OCI-M1 (cell line): Measurements from ENCODE around the gene LRMDA.

Source experiments
- DNase-seq: peaks from one replicate; lab custom pipeline; 2025; lab: John Stamatoyannopoulos, UW

The LRMDA gene

DNA sequence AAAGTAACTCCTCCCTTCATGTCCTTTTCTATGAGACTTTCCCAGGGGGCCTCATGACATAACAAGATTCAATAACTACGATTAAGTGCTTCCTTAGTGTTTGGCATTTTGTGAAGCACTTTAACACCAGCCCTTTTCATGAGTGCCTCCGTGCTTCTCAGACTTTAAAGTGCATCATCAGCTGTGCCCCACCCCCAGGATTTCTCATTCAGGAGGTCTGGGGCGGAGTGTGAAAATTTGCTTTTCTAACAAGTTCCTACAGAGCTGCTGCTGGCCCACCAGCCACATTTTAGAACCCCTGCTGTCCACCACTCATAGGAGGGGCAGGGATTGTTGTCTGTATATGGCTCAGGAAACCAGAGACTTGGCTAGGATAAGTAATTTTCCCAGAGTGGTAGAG lies 445.3 kb downstream of the LRMDA start:
- no peak for DNase-seq

DNA sequence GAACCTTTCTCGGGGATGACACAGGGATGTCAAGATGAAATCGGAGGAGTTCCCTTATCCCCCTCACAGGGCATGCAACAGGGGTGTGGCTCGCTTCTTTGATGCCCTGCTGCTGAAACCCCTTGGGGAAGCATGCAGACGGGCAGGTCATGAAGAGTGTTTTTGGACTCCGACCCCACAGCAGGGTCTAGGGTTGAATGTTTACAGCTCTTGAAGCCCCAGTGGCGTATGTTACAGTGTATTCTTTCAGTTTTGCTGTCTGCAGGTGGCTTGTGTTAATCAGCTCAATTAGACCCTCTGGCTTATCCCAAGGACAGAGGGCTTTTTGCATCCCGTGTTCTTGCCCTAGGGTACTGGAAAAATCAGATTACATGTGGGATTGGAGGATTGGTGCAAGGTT lies 446.5 kb downstream of the LRMDA start:
- DNase-seq: no peak

DNA sequence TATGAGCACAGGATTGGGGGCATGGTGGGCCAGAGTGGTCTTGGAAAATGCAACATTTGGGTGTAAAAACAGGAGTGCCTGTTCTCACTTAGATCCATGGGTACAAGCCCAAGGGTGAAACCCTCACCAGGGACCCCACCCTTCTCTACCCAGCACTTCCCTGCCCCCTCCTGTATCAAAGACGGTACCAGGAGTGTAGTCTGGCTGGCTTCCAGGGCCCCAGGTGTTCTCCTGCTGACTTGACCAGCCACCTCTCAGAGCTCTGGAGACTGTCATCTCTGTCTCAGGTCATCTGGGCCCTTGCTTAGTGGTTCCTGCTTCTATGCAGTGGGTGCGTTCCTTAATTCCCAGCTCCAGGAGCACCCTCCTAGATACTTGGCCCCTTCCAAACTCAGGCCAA lies 447.2 kb downstream of the LRMDA start:
- no peak for DNase-seq

DNA sequence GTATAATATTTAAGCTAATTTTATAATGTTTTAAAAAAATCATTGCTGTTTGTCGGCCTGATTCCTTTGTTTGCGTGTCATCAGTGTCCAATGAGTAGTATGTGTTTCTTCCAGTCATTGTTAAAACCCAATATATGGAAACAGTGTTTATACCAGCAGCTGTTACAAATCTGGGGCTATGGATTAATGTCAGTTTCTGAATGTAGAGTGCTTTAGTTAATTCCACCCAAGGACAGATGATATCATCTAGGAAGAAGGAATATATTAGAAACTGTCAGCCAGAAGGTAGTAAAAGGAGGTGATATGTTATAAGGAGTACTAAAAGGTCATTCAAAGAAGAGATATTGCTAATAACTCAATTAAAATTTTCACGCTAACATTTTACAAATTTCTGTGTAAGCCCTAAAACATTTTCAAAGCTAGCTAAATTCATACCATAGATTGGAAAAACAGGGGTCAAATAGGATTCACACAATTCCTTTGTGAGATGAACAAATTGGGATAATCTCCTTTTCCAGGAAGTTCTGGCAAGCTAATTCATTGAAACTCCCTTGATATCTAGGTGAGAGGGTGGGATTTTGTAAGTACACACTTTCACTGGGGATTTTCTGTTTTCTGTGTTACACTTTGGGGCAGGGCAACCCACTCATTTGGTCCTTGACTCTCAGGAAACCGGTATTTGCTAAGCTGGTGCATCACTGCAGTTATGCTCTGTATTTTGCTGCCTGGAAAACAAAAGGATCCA lies 448.8 kb downstream of the LRMDA start:
- DNase-seq: no peak

DNA sequence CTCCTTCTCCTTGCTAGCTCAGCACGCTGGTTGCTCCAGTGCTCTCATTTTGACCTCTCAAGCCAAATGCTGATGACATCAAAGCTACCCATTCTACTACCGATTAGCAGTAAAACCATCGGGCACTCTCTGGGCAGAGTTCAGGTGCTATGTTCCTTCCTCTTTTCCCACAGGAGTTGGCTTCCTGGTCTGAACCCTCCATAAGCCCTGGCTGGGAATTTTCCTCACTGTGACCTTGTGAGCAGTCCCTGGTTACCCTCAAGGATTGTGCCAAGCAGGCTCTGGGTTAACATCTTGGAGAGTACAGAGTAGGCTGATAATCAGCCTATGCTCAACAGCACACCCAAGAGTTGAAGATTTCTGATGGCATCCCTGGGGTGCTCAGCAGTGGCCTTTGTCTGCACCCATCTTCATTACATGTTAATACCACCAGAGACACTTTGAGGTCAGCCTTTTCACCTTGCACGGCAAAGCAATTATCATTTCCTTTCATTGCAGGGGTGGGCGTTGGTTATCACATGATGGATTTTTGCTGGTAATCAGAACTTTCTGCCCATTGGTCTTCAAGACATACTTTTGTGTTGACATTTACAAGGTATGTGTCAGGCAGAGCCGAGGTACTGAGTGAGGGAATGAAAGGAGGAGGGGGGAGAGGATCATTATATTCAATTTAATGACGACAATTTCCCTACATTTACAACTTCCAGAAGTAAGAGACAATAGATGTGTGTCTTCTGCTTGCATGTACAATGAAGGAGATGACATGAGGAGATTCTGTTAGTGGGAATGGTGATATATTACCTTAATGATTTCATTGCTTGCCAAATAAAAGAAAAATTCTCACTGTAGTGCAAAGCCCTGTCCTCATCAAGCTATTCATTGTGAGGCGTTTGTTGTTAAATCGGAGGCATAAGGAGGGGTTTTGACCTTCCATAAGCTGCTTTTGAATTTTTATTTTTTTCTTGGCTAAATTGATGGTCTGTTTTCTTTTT lies 452.0 kb downstream of the LRMDA start:
- no peak for DNase-seq

DNA sequence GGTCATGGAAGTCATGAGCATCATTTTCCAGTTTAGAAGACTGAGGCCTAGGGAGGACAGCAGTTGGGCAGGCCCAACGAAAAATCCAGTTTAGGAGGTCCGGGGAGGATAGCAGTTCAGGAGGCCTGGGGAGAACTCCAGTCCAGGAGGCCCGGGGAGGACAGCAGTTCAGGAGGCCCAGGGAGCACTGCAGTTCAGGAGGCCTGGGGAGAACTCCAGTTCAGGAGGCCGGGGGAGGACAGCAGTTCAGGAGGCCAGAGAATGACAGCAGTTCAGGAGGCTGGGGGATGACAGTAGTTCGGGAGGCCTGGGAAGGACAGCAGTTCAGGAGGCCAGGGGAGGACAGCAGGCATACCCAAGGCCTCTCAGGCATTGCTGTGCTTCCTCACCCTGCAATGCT lies 453.4 kb downstream of the LRMDA start:
- DNase-seq: no peak

DNA sequence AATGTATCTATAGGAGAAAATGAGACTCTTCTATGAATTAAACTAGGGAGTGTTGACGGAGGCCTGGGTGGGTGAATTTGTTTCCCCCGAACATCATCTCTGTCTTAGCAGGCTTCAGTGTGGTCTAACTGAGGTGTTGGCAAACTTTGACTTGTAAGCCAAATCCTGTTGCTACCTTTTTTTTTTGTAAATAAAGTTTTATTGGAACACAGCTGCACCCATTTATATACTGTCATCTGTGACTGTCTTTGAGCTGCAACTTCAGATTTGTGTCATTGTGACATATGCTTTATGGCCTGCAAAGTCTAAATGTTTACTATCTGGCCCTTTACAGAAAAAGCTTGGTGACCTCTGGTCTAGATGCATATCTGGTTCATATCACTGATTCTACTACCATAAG lies 455.9 kb downstream of the LRMDA start:
- no peak for DNase-seq

DNA sequence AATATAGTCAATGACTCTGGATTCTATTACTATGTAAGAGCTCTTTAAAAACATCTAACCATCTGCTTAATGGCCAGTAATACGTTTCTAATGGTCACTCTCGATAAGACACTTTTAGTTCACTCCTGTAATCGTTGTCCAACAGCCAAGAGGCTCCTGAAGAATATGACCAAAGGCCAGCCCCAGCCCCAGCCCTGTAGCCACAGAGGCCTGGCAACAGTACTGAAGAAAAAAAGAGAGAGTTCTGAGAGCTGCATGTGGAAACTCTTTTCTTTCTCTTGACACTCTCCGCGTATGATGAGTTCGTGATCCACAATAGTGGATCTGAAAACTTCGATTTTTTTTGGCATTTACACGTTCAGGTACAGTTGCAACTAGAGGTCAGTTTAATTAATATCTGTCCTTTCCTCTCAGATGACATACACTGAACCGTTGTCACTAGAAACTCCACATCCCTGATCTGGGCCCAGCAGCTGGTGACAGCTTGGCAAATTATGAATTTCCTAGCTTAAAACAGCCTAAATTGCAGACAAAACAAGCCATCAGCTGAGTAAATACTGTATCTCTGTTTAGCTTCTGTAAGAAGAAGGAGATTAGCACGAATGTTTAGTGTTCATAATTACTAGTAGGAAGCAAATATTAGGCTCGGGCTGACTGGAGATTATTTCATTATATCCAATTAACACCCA lies 456.7 kb downstream of the LRMDA start:
- DNase-seq: no peak

DNA sequence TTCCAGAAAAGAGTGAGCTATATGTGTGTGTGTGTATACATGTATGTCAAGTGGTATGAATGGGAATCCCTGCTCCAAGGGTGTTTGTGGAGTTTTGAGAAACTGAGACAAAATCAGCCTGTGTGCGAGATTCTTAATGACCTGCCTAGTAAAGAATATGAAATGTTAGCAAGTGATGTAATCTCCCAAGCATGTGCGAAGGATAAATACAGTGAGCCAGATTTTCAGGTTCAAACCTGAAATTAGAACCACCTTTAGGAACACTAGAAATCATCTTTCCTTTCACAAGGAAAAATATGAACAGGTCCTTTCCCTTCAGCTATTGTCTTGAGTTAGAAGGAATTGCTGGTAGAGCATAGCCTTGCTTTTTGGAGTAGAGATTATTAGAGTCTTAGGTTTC lies 457.6 kb downstream of the LRMDA start:
- DNase-seq: no peak

DNA sequence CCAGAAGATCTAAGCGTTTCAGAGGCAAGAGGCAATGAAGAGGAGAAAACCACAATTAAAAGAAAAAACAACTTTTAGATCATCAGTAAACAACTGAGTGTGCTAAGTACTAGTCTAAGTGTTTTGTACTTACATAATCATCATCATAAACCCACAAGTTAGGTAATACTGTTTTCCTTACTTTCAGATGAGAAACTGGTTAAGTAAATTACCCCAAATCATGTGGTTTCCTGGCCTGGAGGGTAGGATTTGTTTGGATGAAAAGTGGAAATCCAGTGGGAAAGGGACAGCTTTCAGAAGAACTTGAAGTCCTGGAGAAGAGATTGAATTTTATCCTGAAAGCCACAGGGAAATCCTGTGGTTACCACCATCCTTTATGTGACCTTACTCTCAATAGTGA lies 463.3 kb downstream of the LRMDA start:
- DNase-seq: no peak

DNA sequence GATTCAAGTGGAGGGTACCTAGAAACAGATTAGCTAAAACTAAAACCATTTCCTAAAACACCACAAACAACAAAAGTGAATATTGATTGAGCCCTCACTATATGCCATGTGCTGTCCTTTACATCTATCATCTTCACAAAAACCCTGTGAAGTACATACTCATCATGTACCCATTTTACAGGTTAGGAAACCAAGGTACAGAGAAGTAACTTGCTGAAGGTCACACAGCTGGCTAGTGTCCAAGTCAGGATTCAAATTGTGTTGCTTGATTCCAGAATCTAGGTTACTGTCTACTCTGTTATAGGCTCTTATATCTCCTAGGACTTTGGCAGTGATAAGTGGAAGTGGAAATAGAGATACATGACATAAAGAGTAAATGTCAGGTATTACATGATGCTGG lies 463.8 kb downstream of the LRMDA start:
- no peak for DNase-seq

DNA sequence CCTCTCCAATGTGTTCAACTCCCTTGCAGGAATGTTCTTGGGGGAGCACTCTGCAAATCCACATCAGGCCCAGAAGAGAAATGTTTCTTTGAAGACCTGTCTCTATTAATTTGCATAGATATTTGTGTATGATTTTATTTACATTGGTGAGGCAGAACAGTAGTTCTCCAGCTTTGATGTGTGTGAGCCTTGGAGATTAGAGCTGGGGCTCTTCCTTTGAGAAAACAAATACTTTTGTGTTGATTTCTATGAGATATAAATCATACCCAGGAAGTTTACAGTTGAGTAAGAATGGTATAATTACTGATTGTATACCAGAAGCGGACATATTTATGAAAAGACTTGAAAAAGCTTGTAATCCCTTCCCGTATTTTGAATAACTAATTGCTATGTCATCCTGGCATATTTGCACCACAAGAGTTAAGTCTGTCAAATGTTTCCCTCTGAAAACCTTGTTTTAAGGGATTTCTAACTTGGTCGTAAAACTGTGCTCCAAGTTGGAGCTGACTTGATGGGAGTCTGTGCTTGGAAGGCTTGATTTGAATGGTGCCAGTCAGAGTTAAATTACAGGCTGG lies 468.5 kb downstream of the LRMDA start:
- no peak for DNase-seq

DNA sequence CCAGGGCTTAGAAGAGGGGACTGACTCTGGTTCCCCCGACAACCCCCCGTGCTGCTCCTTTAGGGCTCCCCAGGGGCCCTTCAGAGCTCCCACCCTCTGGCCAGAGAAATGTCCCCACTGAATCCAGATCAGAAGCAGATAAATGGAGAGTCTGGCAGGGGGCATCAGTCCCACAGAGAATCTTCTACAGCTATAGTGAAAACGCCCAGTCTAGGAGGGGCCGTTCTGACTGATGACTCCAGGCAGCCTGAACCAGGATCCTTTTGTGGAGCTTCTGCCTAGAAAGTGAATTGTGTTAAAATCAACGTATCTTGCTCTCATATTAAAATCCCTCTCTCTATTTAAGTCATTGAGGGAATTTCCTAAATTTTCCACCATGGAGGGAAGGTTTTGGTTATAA lies 471.4 kb downstream of the LRMDA start:
- no peak for DNase-seq

DNA sequence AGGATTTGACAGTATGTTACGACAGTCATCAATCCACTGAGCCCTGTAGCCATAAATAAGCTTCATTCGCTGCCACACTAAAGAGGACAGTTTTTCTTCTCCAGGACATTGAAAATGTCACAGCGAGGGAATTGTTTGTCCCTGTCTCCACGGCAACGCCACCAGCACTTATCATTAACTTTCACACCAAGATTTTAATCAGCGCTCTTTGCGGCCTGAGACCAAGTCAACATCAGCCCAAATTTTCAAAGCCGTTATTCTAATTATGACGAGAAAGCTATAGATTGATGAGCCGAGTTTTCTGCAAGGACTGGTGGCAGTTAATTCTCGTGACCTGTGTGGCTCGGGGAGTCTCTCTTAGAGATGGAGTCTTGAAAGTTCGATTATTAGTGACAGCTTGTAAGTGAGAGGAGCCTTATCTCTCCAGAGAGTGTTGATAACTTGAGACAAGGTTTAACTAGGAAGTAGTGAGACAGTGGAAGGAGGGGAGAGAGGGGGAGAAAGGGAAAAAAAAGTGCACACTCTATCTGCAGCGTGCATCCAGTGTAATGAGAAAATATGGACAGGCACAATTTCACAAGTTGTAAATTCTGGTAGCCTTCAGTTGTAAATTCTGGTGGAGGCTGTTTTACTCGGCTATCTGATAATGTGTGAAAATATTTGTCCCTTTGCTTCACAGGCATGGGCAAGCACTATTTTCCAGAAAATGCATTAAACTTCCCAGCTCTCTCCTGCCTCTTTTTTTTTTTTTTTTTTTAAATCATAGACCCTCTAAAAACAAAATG lies 473.3 kb downstream of the LRMDA start:
- peak; percentile 78 for DNase-seq

DNA sequence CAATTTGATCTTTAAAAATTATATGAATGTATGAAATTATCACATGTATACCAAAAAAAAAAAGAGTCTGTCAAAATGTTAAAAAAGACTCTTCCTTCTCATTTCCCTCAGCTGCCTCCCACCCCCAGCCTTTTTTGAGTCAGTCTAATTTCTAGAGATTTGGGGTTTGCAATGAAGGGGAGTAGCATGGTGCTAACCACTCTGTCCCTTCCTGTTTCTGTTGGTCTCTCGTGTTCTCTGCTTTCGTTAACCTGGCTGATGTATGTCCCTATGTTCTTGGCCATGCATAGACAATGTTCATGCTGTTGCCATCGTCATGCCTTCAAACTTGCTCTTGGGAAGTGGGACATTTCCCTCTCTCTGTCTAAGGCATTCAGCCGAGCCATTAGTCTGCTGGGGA lies 474.1 kb downstream of the LRMDA start:
- DNase-seq: no peak

DNA sequence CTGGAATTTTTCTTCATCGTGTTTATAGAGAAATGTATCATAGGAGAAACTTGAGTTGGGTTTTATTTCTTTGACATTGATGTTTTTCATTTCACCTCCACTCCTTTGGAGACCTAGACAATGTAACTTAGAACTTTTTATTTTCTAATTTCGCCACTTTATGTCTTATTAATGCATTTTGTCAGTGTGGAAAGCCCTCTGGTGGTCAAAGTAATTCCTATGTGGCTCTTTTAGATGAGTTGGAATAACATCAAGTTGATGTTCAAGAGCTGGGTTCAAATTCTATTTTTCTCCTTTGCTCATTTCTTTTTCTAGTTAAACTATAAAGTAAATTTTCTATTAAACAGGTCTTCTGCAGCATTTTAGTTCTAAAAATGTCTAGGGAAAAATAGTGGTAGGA lies 478.6 kb downstream of the LRMDA start:
- peak; percentile 25 for DNase-seq

DNA sequence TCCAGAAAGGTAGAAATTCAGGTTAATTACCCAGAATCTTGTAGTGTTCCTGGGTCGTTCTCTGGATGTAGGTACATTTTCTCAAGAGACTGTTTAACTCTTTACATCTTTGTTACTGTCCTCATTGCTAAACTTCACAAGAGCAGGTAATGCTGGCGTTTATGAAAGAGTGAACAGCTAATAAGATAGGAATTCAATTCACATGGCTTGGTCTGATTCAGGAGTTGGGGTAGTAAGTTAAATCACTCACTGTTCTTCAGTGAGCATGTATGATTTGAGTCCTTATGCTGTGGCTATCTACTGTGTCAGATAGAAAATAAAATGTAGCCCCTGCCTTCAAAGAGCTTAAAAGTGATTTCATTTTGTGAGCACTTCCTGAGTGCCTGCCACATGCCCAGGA lies 480.0 kb downstream of the LRMDA start:
- no peak for DNase-seq

DNA sequence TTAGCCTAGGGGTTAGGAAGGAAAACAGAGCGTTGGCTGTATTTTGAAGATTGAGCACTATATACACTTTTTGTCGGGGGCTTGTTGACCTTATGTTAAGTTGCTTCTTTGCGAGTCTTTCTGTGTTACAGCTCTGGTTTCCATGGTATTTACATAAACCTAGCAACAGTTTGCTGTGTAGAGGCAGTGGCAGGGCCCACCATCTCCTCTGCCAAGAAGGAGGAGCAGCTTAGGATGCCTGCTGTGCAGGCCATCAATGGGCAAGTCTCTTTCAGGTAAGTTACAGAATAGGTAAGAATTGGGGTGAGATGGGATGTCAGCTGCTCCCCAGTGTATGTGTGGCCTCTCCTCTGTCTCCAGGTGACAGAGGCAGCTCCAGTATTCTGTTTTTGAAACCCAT lies 485.5 kb downstream of the LRMDA start:
- no peak for DNase-seq

DNA sequence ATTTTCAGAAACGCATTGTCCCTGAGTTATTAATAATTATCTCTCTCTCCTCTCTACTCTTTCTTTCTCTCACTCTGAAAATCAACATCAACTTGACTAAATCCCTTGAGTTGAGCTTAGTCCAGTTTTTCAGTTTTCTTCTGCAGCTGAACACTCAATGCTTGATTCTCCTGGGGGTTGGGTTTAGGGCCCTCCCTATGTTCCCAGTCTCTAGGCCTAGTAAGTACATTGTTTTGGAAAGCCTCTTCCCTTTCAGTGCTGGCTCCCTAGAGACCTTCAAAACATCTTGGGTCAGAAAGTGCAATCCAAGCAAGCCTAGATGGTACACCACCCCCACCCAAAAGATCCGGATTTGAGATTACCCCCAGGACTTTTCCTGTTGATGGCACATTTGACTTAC lies 488.5 kb downstream of the LRMDA start:
- no peak for DNase-seq

DNA sequence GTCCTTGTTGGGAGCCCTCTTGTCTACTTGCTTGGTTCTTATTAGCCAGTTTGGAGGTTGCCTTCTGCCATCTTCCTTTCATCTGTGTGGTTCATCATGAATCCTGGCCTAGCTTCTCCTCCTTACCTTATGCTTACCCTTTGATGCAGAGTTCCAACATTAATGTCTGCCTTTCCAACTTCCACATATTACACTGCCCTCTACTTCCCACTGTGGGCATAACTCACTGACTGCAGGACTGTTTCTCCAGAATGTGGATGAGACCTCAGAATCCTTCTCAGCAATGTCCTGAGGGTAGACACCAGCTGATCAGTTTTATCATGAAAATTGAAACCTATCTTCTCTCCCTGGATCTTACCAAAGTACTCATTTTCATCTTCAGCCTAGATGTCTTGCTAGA lies 491.0 kb downstream of the LRMDA start:
- DNase-seq: no peak

DNA sequence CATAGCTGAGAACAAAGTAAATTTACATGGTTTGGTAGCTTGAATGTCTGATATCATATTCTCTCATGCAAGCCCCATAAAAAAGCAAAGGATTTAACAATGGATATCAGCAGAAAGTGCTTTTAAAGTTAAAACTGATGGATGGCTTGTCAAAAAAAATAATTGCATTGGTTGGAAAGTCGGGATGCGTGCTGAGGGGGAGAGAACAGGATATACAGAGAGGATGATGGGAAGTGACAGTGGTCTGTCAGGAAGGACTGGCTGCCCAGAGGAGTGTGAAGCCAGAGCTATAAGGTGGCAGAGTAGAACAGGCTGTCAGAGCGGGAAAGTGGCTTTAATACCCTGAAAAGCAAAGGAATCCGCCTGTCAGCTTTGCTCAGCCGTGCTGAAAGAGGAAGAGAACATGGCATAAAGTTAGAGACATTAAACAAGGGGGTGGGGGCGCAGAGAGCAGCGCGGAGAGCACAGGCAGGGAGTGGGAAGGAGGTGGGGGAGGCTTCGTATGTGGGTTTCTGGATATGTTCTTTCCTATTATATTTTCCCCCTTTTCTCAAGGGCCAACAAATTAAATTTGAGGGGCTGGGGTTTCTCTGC lies 493.0 kb downstream of the LRMDA start:
- DNase-seq: no peak
